Activated CD8-positive, alpha-beta memory T cell treated with anti-CD3 and anti-CD28 coated beads for 48 hours (primary cell): ENCODE measurements around the gene COL4A5.
"Not testable (repeated sequence)": the region's sequence is repeated elsewhere in the genome, so short reads cannot be mapped to it uniquely, and the experiment has no call there.

Source experiments
- DNase-seq, 3 experiments: peaks; one replicate each; pipeline ENCODE4 v3.0.0-alpha.2; 2020; ENCODE audit warnings: low read depth in 2 of 3, low spot score in 2 of 3

The COL4A5 gene

DNA sequence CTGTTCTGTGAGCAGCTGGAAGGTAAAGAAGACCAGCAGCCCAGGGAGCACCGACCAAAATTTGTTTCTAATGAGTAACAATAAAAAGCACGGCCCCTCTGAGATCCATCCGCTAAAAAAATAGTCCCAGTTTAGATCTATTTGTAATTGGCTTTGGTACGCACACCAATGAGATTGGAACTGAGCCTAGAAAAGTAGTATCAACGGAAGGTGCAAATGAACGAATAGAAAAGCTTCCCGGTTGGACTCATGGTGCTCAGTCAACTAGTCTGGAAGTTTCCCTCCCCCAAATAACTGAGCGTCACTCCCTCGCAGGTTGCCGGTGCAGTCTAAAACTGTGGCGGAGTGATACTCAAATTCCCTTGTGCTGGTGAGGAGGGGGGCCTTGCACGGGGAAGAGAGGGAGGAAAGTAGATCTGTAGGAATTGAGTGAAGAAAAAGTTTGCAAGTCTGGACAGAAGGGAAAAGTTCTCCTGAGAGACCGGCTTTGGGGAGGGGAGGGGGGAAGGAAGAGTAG, at the start of gene COL4A5:
COL4A5 (plus strand) TSS at position 413 of the 517 bp plus-strand sequence. CDS start 288 bp downstream, outside the sequence.
- no peak for DNase-seq

DNA sequence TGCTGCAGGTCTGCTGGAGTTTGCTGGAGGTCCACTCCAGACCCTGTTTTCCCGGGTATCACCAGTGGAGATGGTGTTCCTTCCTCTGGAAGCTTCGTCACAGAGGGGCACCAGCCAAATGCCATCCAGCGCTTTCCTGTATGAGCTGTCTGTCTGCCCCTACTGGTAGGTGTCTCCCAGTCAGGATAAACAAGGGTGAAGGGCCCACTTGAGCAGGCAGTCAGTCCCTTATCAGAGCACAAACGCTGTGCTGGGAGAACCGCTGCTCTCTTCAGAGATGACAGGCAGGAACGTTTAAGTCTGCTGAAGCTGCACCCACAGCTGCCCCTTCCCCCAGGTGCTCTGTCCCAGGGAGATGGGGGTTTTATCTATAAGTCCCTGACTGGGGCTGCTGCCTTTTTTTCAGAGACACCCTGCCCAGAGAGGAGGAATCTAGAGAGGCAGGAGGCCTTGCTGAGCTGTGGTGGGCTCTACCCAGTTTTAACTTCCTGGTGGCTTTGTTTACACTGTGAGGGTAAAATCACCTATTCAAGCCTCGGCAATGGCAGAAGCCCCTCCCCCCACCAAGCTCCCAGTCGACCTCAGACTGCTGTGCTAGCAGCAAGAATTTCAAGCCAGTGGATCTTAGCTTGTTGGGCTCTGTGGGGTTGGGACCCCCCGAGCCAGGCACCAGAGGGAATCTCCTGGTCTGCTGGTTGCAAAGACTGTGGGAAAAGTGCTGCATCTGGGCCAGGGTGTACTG, 48.5 kb upstream of the COL4A5 start:
- not testable (repeated sequence) for DNase-seq

DNA sequence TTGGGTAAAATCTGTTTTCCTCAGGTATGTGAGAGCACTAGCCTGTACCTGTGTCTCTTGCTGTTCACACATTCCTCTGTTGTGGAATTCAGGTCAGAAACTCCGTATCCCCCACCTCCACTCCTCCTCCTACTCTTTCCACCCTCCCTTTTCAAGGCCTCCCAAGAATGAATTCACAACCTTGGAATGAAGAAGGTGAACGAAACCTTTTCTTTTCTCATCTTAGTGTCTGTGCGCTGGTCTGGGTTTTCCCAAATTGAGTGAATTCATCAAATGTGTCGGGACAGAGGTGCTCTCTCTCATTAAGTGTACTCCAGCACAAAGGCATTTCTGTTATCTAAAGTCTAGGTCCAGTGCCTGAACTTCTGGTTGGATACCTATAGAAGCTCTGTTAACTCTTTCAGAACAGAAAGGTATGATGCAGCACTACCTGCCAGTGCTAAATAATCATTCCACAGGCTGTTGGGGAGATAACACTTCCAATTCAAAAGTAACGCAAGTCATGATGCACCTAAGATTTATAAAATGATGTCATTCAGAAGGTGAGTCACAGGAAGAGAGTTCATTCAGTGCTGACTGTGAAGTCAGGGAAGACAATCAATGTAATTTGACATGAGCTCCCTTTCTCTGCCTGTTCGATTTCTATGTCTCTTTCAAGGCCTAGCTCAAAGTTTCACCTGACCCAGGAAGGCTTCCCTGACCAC, 43.3 kb upstream of the COL4A5 start:
- DNase-seq = no peak

DNA sequence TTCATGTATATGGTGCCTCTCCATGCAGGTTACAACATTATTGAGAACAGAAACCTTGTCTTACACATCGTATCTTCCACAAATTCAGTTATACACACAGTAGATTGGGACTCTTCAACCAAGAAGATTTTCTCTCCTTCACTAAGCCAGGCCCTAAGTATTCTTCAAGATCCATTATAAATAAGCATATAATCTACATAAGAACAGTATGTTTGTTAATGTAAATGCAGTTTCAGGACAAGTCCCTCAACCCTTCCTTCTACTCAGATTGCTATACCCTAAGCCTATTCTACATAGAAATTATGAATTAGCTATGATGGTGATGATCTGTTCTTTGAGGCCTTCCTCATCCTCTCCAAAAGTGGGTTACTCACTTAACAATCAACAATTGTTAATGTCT, 42.7 kb upstream of the COL4A5 start:
- no peak for DNase-seq

DNA sequence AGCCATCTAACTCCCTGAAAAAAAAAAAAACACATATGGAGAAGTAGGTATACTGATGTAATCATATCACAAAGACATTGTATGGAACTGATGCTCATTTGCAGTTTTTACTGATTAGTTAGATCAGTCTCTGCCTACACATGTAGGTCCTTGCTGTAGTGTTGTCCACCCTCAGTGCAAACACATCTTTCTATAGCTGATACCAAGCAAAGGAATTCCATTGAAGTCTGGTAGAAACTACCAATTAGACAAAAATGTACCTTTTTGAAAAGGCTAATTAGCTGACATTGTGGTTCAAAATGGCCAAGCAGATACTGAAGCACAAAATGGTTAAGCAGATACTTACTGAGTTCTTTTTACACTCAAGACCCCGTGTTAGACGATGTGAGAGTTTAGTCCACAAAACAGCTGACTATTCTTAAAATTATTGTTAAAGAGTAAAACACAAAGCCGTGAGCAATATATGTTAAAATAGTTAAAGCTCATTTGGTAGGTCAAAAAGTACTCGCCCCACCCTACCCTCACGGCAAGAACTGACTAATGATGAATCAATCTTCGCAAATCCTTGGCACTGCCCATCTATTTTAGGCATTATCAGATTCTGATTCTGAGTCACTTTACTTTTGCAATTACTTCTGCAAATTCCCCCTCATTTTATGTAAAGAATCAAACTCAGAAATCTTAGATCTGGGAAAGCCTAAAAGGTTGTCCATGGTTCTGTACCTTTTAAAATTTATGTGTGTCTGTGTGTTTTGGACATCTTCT, 41.8 kb upstream of the COL4A5 start:
- no peak for DNase-seq

DNA sequence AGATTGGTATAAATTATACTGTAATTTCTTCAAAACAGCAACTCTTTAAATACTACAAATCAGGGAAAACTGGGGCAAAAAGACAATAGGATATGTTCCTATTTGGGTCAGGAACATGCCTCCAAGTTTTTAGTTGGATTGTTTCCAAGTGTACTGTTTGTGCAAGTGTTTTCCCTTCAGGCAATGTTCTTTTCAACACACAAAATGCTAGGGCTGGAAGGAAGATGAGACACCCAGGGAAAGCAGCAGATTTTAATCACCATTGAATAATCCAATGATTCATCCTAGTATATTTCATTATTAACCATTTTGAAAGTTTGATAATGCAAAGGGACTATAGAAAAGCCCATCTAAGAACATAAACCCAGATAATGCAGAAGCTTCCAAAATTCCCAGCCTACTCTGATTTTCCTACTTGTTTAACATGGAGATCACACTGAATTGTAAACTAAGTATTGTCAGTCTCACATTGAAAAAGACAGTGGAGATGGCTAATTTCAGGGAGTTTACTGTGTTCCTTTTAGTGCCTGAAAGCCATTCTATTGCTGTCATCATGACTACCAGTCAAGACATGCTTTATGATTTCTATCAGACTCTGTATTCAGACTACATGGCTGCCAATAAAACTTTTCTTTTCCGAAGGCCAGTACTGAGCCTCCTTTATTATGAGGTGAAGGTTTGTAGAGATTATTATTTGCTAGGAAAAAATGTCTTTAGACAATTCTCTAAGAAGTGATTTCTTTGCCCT, 40.0 kb upstream of the COL4A5 start:
- no peak for DNase-seq

DNA sequence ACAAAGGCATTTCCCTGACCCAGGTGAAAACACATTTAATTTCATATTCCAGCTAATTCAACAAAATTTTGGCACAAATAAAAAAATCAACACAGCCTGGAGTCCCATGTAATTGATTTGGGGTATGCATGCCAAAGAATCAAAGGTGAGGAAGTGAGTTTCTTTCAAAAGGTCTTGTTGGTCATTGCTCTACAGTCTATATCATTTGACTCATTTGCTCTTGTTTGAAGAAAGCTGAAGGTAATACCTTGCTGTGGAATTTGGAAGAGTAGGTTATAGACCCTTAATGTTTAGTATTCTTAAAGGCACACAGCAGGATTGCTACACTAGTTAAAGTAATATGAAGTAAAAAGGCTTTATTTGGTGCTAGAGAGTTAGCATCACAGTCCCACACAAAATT, 26.9 kb upstream of the COL4A5 start:
- no peak for DNase-seq

DNA sequence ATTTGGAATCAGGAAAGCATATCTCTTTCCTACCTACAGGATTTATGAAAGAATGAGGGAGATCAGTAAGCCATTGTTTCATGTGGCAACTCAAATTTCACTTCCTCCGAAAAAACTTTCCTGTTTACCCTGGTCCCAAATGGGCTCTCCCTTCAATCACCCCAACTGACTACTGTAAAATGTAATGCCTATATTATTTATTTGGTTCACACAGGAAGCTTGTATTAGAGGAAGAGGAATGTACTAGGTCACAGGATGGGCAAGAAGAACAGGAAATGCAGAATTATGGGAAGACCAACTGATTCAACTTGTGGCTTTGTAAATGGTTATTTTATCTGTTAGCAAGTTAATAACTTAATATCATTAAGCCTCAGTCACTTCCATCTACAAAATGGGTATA, 24.5 kb upstream of the COL4A5 start:
- DNase-seq = no peak

DNA sequence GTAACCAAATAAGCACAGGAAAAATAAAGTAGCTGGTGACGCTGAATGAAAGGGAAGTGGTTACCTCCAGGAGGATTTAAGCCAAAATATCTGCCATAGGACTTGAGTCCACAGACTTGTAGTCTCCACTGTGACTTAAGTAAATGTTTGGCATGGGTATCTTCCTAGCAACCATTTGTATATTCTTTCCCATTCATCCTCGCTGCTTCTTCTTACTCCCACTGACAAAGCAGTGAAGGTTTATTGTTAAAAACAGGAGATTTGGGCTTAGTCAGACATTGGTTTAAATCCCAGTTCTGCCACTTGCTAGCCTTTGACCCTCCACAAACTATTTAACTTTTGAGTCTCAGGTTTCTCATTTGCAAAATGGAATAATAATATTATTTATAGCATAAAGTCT, 23.7 kb upstream of the COL4A5 start:
- DNase-seq = no peak

DNA sequence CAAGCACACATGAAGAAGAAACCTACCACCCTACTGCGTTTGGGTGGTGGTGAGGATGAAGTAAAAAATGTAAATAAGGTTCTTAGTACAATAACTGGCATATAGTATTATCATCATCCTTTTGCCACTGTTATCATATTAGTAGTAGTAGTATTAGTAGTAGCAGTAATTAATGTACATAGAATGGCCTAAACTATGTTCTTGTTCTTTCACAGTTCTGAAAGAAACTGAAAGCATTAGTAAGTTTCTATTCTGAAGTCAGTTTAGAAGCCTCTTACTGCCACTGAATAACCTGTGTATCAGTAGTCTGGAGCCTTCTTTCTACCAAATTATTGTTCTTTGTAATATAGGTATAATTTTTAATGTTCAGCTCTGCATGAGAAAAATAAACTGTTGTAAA, 22.4 kb upstream of the COL4A5 start:
- no peak for DNase-seq

DNA sequence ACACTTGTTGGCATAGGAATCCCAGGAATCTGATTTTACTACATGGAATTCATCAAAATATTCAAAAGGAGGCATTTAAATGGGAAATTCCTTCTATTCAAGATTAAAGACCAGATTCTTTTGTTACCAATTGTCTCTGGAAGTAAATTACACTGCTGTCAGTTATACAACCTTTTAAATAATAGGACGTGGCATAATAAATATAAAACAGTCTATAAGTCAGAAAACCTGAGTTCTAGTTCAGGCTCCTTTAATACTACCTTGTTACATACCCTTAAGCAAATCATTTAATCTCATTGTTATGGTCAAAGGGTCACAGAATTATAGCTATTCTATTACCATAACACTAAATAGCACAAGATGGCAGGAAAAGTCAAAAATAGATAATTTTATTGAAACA, 20.2 kb upstream of the COL4A5 start:
- DNase-seq = no peak

DNA sequence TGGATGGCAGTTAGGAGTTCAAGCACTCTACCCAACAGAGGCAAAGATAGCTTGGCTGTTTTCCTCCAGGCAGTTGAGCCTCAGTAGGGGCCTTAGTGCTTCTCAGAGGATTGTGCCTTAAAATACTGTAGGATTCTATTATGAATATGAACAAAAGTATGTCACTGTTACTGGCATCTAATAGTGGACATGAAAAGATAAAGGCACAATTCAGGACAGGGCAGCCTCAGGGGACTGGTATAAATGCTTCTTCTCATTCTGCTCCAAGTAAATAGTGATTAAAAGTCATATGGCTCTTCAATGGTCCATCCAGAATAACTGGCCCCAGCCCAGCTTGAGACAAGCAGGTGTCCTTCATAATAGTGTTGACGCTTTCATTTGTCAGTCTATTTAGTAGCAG, 19.2 kb upstream of the COL4A5 start:
- no peak for DNase-seq

DNA sequence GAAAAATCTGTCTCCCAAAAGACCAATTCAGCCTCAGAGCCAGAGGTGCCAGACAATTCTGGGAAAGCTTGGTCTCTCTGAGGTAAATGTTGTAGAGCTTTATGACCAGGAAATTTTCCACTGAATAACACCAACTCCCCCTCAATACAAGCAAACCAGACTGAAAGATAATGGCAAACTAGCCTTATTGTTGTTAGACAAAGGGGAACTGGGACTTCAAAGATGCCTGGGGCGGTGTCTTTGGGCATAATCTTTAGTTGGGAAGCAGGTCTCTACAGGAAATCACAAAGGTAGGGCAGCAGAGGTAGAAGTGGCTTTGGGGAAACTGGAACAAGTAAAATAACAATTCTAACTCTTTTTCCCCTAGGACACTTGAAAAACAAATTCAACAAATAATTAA, 13.4 kb upstream of the COL4A5 start:
- no peak for DNase-seq

DNA sequence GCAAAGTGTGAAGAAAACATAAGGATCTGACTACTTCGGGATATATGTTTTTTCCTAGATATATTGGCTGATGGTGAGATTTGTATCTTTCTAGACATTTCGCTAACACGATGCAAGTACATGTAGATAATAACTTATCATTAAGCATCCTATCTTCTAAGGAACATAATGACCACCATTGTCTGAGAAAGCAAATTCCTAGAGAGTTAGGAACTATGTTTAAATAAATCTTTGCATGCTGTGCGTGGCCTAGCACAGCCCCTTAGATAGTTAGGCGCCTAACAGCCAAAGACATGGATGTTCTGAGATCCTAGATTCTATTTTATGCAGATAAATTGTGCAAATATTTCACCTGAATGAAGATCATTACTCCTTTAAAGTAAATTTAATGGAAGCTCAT, 4.4 kb upstream of the COL4A5 start:
- no peak for DNase-seq

DNA sequence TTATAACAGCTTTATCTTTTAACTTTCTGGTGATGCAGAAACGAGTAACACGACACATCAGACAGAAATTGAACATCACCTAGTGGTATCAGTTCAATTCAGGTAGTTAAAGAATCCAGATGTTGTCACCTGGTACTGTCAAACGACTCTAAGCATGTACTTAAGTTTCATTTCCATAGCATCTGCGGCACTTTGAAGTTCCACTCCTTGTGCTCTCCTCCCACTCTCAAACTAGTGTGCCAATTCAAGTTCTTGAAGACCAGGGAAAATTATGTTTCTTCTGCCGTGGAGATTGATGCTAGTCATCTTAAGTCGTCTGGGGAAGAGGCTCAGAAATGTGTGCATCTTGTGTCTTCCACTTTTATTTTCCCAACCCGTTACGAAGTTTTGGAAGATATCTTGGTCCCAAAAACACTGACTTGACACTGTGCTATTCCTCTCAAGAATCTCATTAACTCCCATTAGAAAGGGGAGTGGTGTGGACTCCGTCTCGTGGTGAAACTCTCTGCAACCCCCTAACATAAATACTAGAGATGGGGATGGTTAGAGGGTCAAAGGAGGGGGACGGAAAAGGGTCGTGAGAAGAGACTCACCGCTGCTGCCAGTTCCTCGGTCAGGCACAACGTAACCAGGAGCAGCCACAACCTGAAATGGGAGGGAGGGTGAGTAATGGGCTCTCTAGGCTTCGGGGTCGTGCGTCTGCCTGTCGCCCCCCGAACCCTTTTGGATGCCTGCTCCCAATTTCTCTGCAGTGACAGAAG, 2.1 kb upstream of the COL4A5 start:
- no peak for DNase-seq

DNA sequence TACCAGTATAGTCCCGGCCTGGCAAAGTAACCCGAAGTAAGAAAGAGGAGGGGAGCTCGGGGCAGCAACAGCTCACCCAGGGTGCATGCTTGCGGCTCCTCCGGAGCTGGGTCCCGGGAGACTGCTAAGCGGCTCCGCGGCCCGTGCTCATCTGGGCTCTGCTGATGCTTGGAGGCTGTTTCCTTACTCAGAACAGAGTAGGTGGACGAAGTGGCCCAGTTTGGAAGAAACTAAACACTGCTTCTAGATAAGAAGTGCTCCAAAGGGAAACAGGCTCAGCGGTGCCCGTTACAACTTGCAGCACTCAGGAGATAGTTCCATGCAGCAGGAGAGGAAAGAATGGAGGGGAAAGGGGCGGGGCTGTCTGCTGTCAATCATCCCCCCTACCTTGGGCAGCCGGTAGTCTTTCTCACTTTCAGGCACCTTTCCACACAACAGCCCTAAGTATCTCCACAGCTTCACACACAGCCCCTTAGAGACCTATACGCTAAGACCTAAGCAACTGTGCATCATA, 1.5 kb upstream of the COL4A5 start, which contains the start of gene COL4A6:
COL4A6 (minus strand) TSS at position 313 of the 514 bp plus-strand sequence; CDS start at position 87, 226 bp downstream.
- no peak for DNase-seq

DNA sequence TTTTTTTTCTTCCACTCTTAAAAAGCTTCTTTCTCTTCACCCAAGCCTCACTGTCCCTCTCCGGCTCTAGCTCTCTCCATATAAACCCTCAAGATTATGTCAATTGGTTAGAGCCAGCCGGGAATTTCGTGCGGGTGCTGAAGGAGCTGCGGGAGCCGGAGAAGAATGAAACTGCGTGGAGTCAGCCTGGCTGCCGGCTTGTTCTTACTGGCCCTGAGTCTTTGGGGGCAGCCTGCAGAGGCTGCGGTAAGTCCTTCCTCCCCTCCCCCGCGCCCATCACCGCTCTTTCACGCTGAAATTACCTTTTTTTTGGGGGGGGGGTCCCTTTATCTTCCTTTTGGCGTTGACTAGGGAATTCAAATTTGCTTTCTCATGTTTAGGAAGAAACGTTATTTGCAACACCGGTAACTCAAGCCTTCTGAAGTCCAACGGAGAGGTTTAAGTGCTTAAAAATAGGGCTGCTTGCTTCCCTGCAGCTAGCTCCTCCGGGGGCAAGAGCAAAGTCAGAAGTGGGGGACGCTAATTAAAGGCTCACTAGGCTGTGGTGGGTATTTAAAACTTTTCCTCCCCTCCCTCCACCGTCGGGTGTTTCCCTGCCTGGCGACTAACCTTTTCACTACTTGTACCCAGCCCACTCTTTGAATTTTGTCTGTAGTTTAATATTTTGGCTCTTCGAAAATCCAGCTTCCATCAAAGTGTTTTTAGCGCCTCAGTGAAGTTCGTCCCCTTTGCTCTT, 491 bp downstream of the COL4A5 start:
- no peak for DNase-seq

DNA sequence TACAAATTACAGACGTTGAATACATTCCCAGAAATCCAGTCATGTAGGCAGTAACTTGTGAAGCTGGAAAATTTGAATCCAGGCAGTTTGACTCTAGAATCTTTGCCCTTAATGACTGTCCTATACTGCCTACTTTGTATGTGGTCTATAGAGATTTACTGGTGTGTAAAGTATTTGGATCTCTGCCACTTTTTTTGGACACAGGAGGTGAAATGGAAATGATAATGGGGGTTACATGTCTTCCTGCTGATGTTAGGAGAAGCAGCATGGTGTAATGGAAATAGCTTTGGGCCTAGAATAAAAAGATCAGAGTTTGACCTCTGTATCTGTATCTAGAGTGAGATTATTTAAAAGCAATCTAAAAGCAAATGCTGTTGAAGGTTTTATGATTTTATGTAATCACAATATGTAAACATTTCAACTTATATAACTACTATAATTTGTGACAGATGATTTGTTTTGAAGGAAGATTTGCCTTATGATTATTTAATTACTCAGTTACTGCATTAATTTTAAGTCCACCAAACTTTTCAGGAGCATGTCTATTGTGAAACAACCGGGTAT, 3.3 kb downstream of the COL4A5 start:
- DNase-seq = no peak

DNA sequence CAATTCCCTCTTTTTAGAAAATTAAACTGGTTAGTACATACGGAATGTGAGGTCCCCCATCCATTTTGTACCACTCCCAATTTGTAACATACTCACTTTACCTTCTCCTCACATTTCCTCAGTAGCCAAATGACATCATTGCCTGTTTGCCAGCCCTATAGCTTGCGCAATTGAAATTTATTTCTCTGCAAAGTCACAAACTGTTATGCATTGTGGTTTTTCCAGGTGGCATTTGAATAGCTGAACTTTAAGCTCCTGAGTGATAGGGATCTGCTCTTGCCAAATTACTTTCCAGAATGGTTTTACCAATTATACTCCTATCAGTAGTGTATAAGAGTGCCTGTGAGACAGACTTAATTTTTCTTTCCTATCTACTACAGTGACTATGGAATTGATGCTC, 7.7 kb downstream of the COL4A5 start:
- DNase-seq = no peak
